ENCODE results near the gene ICAM1.
A peak's percentile ranks its signal among the peaks of the same experiment; 100 is the strongest.
"Not testable (repeated sequence)": the region's sequence is repeated elsewhere in the genome, so short reads cannot be mapped to it uniquely, and the experiment has no call there.

The ICAM1 gene, protein sequence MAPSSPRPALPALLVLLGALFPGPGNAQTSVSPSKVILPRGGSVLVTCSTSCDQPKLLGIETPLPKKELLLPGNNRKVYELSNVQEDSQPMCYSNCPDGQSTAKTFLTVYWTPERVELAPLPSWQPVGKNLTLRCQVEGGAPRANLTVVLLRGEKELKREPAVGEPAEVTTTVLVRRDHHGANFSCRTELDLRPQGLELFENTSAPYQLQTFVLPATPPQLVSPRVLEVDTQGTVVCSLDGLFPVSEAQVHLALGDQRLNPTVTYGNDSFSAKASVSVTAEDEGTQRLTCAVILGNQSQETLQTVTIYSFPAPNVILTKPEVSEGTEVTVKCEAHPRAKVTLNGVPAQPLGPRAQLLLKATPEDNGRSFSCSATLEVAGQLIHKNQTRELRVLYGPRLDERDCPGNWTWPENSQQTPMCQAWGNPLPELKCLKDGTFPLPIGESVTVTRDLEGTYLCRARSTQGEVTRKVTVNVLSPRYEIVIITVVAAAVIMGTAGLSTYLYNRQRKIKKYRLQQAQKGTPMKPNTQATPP

DNA sequence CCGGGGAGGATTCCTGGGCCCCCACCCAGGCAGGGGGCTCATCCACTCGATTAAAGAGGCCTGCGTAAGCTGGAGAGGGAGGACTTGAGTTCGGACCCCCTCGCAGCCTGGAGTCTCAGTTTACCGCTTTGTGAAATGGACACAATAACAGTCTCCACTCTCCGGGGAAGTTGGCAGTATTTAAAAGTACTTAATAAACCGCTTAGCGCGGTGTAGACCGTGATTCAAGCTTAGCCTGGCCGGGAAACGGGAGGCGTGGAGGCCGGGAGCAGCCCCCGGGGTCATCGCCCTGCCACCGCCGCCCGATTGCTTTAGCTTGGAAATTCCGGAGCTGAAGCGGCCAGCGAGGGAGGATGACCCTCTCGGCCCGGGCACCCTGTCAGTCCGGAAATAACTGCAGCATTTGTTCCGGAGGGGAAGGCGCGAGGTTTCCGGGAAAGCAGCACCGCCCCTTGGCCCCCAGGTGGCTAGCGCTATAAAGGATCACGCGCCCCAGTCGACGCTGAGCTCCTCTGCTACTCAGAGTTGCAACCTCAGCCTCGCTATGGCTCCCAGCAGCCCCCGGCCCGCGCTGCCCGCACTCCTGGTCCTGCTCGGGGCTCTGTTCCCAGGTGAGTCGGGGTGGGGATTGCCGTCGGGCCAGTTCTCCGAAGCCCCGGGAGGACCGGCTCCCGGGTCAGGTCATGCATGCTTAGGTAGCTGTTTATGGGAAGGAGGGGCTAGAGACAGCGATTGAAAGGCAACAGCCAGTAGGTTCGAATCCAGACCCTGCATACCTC is at the start of gene ICAM1:
Gene ICAM1, plus strand, starts transcription at position 505 of the 779 bp plus-strand sequence. Its CDS starts 40 bp downstream, at position 545.
- intact Hi-C loops (cut with DNase I) = no loop called here
- DNase-seq = peak in 1 of 10 donors; percentile 88

DNA sequence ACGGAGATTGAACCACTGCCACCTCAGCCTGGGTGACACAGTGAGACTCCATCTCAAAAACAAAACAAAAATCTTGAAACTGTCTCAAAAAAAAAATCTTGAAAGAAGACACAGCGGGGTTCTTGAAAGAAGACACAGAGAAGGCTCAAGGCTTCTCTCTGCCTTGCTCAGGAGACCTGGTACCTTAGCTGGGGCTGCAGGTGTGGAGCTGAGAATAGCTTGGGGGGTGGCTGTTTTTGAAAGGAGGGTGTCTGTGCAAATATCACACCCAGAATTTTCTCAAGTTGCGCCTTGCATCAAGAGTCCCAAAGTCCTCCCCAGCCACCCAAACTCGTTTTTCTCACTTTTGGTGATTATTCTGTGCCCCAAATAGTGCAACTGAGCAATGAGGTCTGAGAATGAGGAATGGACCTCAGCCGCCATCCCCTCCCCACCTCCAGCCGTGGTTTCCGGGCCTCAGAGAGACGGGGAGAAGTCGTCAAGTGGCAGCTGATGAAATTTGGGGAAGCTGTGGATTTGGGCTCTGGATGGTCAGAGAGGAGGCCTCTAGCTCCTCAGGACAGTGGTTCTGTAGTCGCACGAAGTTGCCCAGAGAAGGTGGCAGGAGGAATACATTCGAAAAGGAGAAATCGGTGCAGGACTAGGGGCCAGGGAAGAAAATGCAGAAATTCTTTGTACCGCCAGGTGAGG is 48.6 kb upstream of the ICAM1 start:
- intact Hi-C loops (cut with DNase I) = no loop called here

DNA sequence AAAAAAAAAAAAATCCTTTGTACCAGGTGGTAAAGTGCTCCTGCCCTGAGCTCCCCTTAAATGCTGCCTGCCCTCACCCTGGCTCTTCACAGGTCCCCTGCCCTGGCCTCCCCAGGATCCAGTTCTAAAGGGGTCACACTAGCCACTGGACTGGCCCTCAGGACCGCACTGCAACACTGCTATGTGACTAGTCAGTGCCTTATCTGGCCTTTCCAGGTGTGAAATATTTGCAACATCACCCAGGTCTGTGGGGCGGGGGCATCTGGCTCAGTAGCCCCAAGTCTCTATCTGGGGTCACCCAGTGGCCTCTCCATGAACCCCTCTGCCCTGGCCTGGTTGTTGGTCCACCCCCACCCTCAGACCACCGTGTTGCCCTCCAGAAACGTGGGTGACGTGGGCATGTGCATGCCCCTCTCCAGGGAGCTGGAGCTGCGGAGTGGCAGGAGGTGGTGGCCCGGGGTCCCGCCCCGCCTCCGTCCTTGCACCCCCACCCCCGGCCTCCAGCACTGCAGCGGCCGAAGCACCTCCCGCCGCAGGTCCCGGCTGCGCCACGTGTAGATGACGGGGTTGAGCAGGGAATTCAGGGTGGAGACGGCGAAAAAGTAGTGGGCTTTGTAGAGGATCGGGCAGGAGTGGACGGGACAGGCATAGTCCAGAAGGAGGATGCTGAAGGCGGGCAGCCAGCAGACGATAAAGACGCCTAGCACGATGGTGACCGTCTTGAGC is 47.3 kb upstream of the ICAM1 start:
- intact Hi-C loops (cut with DNase I) = no loop called here
- DNase-seq = no peak

More for the DNA sequence above, 48.6 kb upstream of the ICAM1 start:
- DNase-seq = no peak

DNA sequence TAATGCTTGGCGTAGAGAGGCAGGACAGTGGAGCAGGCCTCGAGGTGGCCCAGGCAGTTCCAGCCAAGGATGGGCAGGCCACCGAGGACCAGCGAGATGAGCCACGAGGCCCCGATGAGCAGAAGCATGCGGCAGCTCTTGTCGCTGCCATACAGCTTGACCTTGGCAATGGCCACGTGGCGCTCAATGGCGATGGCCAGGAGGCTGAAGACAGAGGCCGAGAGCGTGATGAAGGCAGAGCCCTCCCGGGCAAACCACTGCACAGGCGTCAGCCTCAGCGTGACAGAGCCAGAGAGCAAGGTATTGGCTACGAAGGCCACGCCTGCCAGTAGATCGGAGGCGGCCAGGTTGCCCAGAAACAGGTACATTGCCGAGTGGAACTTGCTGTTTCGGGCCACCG is 46.6 kb upstream of the ICAM1 start:
- intact Hi-C loops (cut with DNase I) = no loop called here
- peak in 1 of 10 donors; percentile 83 for DNase-seq

DNA sequence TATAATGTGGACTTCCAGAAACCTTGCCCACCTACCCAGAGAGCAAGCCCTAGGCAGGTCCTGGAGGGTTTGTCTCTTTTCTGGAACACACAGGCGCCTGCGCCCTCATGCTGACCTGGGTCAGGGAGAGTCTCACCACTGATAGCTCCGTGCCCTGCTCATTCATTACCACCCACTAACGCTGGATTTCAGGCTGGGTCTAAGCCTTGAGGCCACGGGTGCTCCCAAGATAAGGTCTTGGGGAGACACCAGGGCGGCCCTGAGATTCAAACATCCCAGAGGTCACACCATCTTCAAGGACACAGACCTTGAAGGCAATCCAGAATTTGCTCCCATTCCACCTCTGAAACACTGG is 44.9 kb upstream of the ICAM1 start:
- DNase-seq = no peak
- intact Hi-C loops (cut with DNase I) = loop anchor here (2.0 kb wide), 1 partner anchor 31 kb away; the partner anchor contains the start of gene DNMT1

DNA sequence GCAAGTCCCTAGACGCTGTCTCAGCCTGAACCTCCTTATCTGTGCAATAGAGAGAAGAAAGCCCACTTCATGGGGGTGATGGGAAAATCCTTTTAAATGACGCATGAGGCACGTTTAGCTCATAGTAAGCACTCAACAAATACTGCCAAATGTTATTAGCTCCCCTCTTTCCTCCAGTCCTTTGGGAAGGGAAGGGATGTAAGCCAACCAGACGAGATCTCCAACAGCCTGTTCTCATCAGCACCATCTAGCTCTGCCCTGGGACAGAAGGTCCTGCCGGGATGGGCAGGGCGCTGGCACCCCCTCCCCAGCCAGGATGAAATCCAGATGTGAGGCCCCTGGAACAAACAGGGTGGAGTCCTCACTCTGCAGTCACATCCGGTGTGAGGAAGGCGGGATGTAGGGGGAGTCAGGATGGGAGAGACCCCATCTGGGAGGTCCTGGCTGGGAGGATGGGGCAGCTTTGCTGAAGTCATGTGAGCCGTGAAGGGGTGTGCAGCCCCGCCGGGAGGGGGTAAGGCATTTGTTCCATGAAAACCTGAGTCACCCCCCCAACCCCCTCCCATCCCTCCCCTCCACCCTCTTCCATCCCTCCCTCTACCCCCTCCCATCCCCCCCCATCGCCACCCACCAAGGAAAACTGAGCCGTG is 44.4 kb upstream of the ICAM1 start:
- DNase-seq = peak in 6 of 10 donors; percentile 9 to 79 (median 42)
- intact Hi-C loops (cut with DNase I) = loop anchor here (2.0 kb wide), 1 partner anchor 32 kb away; the partner anchor contains the start of gene DNMT1

DNA sequence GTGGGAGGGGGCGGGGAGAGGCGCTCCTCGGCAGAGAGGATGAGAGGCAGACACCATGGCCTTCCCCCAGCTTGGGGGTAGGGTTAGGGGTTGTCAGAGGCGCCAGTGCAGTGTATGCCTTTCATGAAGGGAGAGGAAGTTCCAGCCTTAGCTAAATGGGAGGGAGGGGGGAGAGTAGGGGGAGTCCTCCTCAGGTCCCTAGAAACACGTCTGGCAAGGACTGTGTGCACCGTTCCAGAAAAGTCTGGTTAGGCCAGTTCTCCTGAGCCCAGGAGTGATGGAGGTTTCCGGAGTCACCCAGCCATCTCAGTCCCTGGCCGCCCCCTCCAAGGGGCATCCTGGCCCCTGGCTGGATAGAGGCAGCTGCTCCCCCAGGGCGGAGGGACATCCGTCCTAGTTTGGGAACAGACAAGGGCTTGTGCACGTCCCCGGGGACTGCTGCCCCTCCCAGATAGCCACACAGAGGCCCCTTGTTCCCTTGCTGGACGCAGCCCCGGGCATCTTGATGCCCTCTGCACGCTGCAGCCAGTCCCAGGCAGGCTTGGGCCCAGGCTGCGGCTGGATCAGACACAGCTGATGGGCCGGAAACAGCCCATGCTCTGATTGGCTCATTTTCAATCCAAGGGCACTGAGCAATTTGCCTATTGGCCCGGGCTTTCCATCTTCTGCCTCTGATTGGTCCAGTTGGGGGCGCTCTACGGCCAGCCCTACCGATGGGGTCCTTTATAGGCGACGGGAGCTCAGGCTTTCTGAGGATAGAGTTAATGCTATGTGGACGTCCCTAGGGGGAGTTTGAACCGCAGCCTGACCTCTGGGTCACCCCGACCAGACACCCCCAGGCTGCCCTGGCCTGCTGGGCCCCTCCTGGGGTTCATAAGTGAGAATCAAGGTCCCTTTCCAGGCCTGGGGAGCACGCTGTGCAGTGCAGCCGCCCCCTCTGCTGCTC is 43.6 kb upstream of the ICAM1 start:
- intact Hi-C loops (cut with DNase I) = loop anchor here (2.0 kb wide), 1 partner anchor 32 kb away; the partner anchor contains the start of gene DNMT1
- peak; percentile 83 to 99 (median 92) for DNase-seq

DNA sequence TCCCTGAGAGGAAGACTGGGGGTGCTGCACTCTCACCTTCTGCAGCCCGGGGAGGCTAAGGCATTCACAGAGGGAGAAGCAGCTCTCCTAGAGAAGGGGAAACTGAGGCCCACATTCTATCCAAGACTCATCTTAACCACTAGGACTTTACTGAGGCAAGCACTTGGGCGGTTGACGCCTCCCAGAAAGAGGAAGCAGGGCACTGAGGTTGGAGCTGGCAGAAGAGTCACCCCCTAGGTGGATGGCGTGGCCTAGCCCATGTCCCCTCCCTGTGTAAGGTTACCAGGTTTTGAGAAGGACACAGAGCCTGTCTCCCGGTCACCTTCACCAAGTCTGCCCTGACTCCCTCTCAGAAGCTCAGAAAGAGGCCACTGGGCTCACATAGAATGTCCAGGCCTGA is 42.5 kb upstream of the ICAM1 start:
- no peak for DNase-seq
- intact Hi-C loops (cut with DNase I) = no loop called here

DNA sequence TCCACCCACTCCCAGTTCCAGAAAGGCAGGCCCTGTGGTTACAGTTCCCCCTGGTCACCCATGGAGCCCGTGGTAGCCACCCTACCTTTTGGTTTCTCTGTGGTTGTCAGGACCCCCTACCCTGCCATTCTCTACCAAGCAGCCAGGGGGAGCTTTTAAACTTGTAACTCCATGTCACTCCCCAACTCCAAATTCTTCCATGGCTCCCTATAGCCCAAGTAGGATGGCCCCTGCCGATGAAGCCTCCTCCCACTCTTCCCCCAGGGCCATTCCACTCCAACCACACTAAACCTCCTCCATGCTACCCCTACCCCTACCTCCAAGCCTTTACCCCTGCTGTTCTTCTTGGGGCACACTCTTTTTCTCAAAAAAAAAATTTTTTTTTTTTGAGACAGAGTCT is 42.0 kb upstream of the ICAM1 start:
- intact Hi-C loops (cut with DNase I) = no loop called here
- DNase-seq = no peak

DNA sequence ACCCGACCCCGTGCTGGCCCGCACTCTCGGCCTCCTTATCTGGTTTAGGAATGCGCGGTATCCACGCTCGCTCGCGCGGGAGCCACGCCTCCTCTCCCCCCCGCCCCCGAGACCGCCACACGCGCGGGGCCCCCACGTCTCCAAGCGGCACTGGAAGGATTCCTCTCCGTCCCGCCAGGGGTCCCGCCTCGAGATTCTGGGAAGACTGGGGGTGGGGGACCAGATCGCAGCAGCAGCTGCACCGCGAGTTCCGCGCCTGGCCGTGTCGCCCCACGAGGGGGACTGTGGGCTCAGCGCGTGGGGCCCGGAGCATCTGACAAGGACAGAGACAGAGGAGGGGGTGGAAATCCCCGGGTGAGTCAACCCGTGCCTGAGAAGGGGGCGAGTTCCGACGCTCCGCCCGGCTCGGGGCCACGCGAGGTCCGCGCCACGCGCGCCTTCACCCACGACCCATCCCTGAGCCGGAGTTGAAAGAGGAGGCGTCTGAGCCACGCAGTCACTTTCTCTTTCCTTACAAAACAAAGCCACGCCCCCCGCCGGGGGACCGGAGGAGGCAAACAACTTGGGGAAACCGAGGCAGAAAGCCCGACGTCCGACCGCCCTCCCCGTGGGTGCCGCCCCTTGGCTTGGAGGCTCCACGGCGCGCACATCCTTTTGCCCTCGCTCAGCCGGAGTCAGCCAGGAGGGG is 40.6 kb upstream of the ICAM1 start:
- DNase-seq = peak in 8 of 10 donors; percentile 11 to 85 (median 34)
- intact Hi-C loops (cut with DNase I) = no loop called here

DNA sequence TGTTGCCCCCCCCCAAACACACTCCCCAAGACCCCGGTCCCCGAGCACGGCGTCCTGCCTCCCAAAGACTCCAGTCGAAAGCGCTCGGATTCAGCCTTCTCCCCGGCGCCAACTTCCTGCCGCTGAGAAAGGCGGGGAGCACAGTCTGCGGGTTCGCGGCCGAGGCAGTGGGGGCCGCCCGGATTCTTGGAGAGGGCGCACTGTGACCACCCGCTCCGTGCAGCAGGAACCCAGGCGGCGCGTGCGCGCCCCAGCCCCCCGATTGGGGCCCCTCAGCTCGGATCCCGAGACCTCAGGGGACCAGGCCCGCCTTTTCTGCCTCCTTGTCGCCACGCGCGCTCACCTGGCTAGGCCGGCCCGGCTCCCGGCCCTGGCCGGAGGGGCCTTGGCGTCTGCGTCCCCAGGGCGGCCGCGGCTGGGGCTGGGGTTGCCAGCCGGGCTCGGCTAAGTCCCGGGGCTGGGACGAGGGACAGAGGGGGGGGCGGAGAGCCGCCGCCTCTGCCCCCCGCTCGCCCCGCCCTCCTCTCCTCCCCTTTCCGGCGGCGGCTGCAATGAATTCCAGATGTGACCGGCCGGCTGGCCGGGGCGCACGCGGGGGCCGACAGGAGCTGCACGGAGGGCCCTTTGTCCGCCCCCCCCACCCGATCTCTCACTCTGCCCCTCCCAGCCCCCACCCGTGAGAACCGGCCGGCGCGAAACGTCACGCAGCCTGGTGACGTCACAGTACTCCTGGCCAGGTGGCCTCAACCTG is 39.9 kb upstream of the ICAM1 start, which contains the start of gene S1PR2:
Gene S1PR2, minus strand, starts transcription at position 471 of the 751 bp plus-strand sequence. CDS start 6,426 bp downstream, outside the sequence.
- intact Hi-C loops (cut with DNase I) = no loop called here
- DNase-seq = peak in 8 of 10 donors; percentile 13 to 88 (median 52)

DNA sequence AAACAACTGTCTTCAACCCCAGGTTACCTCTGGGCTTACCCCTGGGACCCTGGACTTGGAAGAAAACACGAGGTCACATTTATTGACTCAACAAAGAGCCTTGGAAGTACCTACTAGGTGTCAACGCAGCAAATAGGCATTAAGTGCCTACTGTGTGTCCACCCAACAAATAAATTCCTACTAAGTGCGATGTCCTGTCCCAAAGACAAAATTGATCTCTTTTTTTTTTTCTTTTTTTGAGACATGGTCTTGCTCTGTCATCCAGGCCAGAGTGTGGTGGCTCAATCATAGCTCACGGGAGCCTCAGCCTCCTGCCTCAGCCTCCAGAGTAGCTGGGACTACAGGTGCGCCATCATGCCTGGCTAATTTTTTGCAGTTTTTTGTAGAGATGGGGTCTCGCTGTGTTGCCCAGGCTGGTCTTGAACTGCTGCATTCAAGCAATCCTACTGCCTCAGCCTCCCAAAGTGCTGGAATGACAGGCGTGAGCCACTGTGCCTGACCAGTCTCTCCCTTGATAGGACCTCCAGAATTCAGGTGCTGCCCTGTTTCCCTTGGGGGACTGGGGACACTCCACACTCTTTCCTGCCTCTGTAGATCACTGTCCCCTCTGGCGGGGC is 39.2 kb upstream of the ICAM1 start:
- no peak for DNase-seq
- intact Hi-C loops (cut with DNase I) = no loop called here

DNA sequence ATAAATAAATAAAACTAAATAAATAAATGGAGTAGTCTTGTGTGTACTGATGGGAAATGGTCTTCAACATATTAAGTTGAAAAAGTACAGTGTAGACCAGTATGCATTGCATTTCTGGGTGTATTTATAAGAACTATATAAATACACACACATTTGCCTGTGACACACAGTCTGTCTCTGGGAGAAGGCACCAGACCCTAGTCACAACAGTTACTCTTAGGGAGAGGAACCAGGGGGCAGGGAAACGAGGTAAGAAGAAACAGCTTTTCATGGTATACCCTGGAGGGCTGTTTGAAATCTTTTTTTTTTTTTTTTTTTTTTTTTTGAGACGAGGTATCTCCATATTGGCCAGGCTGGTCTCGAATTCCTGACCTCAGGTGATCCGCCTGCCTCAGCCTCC is 37.0 kb upstream of the ICAM1 start:
- intact Hi-C loops (cut with DNase I) = no loop called here
- DNase-seq = no peak

DNA sequence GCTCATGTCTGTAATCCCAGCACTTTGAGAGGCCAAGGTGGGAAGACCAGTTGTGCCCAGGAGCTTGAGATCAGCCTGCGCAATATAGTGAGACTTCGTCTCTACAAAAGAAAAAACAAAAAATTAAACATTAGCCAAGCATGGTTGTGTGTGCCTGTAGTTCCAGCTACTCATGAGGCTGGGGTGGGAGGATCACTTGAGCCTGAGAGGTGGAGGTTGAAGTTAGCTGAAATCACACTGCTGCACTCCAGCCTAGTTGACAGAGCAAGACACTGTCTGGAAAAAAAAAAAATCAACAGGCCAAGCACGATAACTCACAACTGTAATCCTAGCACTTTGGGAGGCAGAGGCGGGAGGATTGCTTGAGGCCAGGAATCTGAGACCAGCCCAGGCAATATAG is 35.9 kb upstream of the ICAM1 start:
- intact Hi-C loops (cut with DNase I) = no loop called here
- no peak for DNase-seq

DNA sequence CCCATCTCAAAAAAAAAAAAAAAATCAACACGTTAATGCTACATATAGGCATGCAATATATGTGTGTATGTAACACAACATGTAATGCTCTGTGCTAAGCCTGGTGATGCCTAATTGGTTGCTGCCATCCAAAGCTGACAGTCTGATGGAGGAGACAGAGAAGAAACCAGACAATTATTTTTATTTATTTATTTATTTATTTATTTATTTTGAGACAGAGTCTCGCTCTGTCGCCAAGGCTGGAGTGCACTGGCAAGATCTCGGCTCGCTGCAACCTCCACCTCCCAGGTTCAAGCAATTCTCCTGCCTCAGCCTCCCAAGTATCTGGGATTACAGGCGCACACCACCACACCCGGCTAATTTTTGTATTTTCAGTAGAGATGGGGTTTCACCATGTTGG is 35.5 kb upstream of the ICAM1 start:
- intact Hi-C loops (cut with DNase I); DNase-seq: not testable (repeated sequence)

DNA sequence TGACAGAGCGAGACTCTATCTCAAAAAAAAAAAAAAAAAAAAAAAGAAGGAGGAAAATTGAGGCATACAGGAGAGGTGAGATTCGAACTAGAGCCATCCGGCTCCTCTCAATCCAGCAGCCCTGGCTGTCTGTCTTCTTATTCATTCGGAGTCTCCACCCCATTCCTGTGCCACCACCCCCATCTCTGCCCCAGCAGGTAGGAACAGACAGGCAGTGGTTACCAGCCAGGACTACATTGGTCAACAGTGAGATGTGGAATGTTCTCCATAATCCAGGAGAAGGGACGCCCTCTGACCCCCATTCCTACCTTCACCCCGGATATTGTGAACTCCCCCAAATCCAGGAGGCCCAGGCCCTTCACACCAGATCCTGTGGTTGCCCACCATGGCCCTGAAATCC is 33.2 kb upstream of the ICAM1 start:
- intact Hi-C loops (cut with DNase I) = no loop called here
- no peak for DNase-seq
